ENCODE results near the gene DAGLA. TPM values are rescaled to one million over a fixed set of nuclear protein-coding genes. Genes with fewer than 3 reads are reported as not detected.

Gene DAGLA
- total and polyA plus RNA-seq, 2 of the 13 experiments (the other 11 are each of a cell fraction or from before 2014, with no cell fraction given), result 2.6 to 3.9 TPM

- H3K27me3 ChIP-seq (ENCODE audit: control insufficient read depth in 1 of 2, insufficient read depth in 2 of 2, low read length in 2 of 2), result no peaks in the 10 kb centered on the region
- CTCF ChIA-PET (ENCODE audit: low intra/inter-chr PET ratio, low total read pairs), result no interaction called here
- no TSS peak for BruUV-seq (replicated peaks)
- H3K27ac ChIP-seq (ENCODE audit: extremely low read length, insufficient read depth, low read length), result no peak overlapping the region
- peaks cover 47% of the 10 kb centered on the region for H3K79me2 ChIP-seq (ENCODE audit: insufficient read depth, low read length)
- no peak for ATAC-seq
- intact Hi-C loops (cut with micrococcal nuclease; ENCODE audit: unreplicated experiment) (no loop called here), in situ Hi-C loops (cut with HindIII; ENCODE audit: extremely low pct_ligation_motif_present, low pct_unique_long_range_greater_than_20kb) (no loop called here)
- no peak overlapping the region for H3K9ac ChIP-seq (ENCODE audit: insufficient read depth, low read depth, low read length)
- POLR2A ChIA-PET, result no interaction called here
- H3K4me1 ChIP-seq (ENCODE audit: insufficient read depth, low read length), result peaks cover 48% of the 10 kb centered on the region
- DNase-seq (ENCODE audit: low spot score), result no peak
- H2AFZ ChIP-seq (ENCODE audit: low read length), result no peak overlapping the region
- H3K9me3 ChIP-seq (ENCODE audit: low read length), result no peaks in the 10 kb centered on the region
- peaks cover 7% of the 10 kb centered on the region for H4K20me1 ChIP-seq (ENCODE audit: insufficient read depth, low read length)
- WGBS (ENCODE audit: low lambda C conversion rate), result 94% methylated on average over 17 of the region's 17 CpGs
- no peaks in the 10 kb centered on the region; a peak in 3 of 5 replicates for H3K36me3 ChIP-seq (replicated peaks in 1 of 2; ENCODE audit: control insufficient read depth in 1 of 2, insufficient read depth in 2 of 2, low read length in 2 of 2)
- H3K4me2 ChIP-seq (ENCODE audit: low read depth, low read length), result no peak overlapping the region
- no peak overlapping the region for H3K4me3 ChIP-seq (replicated peaks in 1 of 3; ENCODE audit: insufficient read depth in 1 of 3, low read depth in 2 of 3, low read length in 3 of 3)
- FAIRE-seq, result no peak
- no peak for TF ChIP-seq KLF16 (CRISPR knock-in tag; IDR thresholded peaks at IDR 0.05)
- no peak for TF ChIP-seq NR2F2 (IDR thresholded peaks at IDR 0.05; ENCODE audit: borderline replicate concordance, low read depth)
- no peak for TF ChIP-seq ZNF251 (CRISPR knock-in tag; IDR thresholded peaks at IDR 0.05)
- TF ChIP-seq ARID2 (CRISPR knock-in tag; IDR thresholded peaks at IDR 0.05; ENCODE audit: borderline replicate concordance), result no peak
- no peak for TF ChIP-seq ZNF333 (CRISPR knock-in tag; IDR thresholded peaks at IDR 0.05; ENCODE audit: borderline replicate concordance)
- TF ChIP-seq ZNF282 (IDR thresholded peaks at IDR 0.05; ENCODE audit: partially characterized antibody), result no peak
- no peak for TF ChIP-seq ZFP36L1 (CRISPR knock-in tag; IDR thresholded peaks at IDR 0.05)
- no peak for TF ChIP-seq CEBPZ (IDR thresholded peaks at IDR 0.05; ENCODE audit: low read length)
- TF ChIP-seq PATZ1 (CRISPR knock-in tag; IDR thresholded peaks at IDR 0.05), result no peak
- no peak for TF ChIP-seq SSRP1 (CRISPR knock-in tag; IDR thresholded peaks at IDR 0.05)
- TF ChIP-seq NFAT5 (CRISPR knock-in tag; IDR thresholded peaks at IDR 0.05), result no peak
- no peak for TF ChIP-seq ZFY (CRISPR knock-in tag; IDR thresholded peaks at IDR 0.05)
- TF ChIP-seq ZNF605 (CRISPR knock-in tag; IDR thresholded peaks at IDR 0.05), result no peak
Observed at GRCh38 chr11:61690706-61691379, 10.7 kb downstream of the DAGLA start.
